GM23338 (cell line): ENCODE data around the gene CACUL1. TPM values are rescaled to one million over a fixed set of nuclear protein-coding genes. Genes with fewer than 3 reads are reported as not detected.

Source experiments
- ATAC-seq: fragments of 200-7000 bp; cut with Tn5 transposase; 3 replicates; pipeline ENCODE4 v1.9.1; 2020
- DNase-seq: peaks from one replicate; pipeline ENCODE4 v3.0.0-alpha.2; 2015; ENCODE audit warnings: low spot score
- H2AFZ ChIP-seq: fragments of 200-600 bp; sonication (generic); 2 replicates; pipeline ENCODE4 v1.8.0; 2016; ENCODE audit warnings: antibody characterized with exemption, mild to moderate bottlenecking, moderate library complexity
- H3F3A ChIP-seq: fragments of 200-600 bp; sonication (generic); replicated peaks from 2 replicates; pipeline ENCODE4 v1.8.0; 2017; ENCODE audit warnings: antibody characterized with exemption, mixed run types, low read depth
- H3K27ac ChIP-seq: fragments of 200-600 bp; sonication (generic); 2 replicates; pipeline ENCODE4 v1.6.1; 2016; ENCODE audit warnings: low read depth
- H3K27me3 ChIP-seq: fragments of 200-600 bp; sonication (generic); 2 replicates; pipeline ENCODE4 v1.8.0; 2016; ENCODE audit warnings: mild to moderate bottlenecking, mixed run types, moderate library complexity; ENCODE audit not compliant: insufficient read depth
- H3K36me3 ChIP-seq: fragments of 200-600 bp; sonication (generic); 2 replicates; pipeline ENCODE4 v1.8.0; 2016; ENCODE audit warnings: mild to moderate bottlenecking; ENCODE audit not compliant: insufficient read depth
- H3K4me1 ChIP-seq: fragments of 200-600 bp; sonication (generic); 2 replicates; pipeline ENCODE4 v1.8.0; 2016; ENCODE audit warnings: mild to moderate bottlenecking, moderate library complexity; ENCODE audit not compliant: insufficient read depth
- H3K4me2 ChIP-seq: fragments of 200-600 bp; sonication (generic); 2 replicates; pipeline ENCODE4 v1.7.1; 2017; ENCODE audit warnings: mixed run types
- H3K4me3 ChIP-seq: fragments of 200-600 bp; sonication (generic); 2 replicates; pipeline ENCODE4 v1.6.1; 2016; ENCODE audit warnings: mixed run types
- H3K79me2 ChIP-seq: fragments of 200-600 bp; sonication (generic); replicated peaks from 2 replicates; pipeline ENCODE4 v1.8.0; 2017; ENCODE audit warnings: mild to moderate bottlenecking; ENCODE audit not compliant: insufficient read depth
- H3K9me2 ChIP-seq: fragments of 200-600 bp; sonication (generic); 2 replicates; pipeline ENCODE4 v1.8.0; 2017; ENCODE audit not compliant: insufficient read depth
- H4K20me1 ChIP-seq: fragments of 200-600 bp; sonication (generic); replicated peaks from 2 replicates; pipeline ENCODE4 v1.8.0; 2017; ENCODE audit warnings: mild to moderate bottlenecking; ENCODE audit not compliant: insufficient read depth
- H3K27ac Mint-ChIP-seq: 2 replicates; pipeline ENCODE4 v1.8.0; 2020; ENCODE audit warnings: inconsistent platforms, mild to moderate bottlenecking, moderate library complexity, mixed read lengths
- H3K27me3 Mint-ChIP-seq: 3 replicates; pipeline ENCODE4 v1.8.0; 2022; ENCODE audit warnings: low read depth, mild to moderate bottlenecking, moderate library complexity, mixed read lengths, inconsistent platforms; ENCODE audit not compliant: insufficient read depth, poor library complexity
- H3K36me3 Mint-ChIP-seq: 3 replicates; pipeline ENCODE4 v1.8.0; 2021; ENCODE audit warnings: low read depth, mild to moderate bottlenecking, inconsistent platforms, moderate library complexity, mixed read lengths
- H3K4me1 Mint-ChIP-seq: 3 replicates; pipeline ENCODE4 v1.8.0; 2020; ENCODE audit warnings: mild to moderate bottlenecking, inconsistent platforms, mixed read lengths
- H3K4me3 Mint-ChIP-seq: 3 replicates; pipeline ENCODE4 v1.8.0; 2021; ENCODE audit warnings: moderate library complexity, mild to moderate bottlenecking, inconsistent platforms, mixed read lengths
- H3K9me3 Mint-ChIP-seq: 3 replicates; pipeline ENCODE4 v1.8.0; 2020; ENCODE audit warnings: moderate library complexity, mild to moderate bottlenecking, inconsistent platforms, mixed read lengths
- EZH2 ChIP-seq: fragments of 200-600 bp; sonication (generic); IDR thresholded peaks from one replicate; pipeline ENCODE4 v1.8.0; 2017; ENCODE audit warnings: antibody characterized with exemption, mild to moderate bottlenecking, low read depth; ENCODE audit not compliant: unreplicated experiment
- EZH2phosphoT487 ChIP-seq: fragments of 200-600 bp; sonication (generic); IDR thresholded peaks from one replicate; pipeline ENCODE4 v1.8.1; 2018; ENCODE audit warnings: antibody characterized with exemption; ENCODE audit not compliant: unreplicated experiment
- JUNB ChIP-seq: IDR thresholded peaks from one replicate; pipeline ENCODE4 v1.6.1; 2016; ENCODE audit warnings: antibody characterized with exemption; ENCODE audit not compliant: unreplicated experiment
- NANOG ChIP-seq: IDR thresholded peaks from 2 replicates; pipeline ENCODE4 v1.6.1; 2016; ENCODE audit warnings: antibody characterized with exemption, borderline replicate concordance
- POLR2AphosphoS5 ChIP-seq: IDR thresholded peaks from 2 replicates; pipeline ENCODE4 v1.6.1; 2016; ENCODE audit warnings: antibody characterized with exemption, low read depth
- ZNF114 ChIP-seq: fragments of 250-450 bp; sonication (Bioruptor Pico); IDR thresholded peaks from 2 replicates; pipeline ENCODE4 v1.5.0; 2020; ENCODE audit warnings: mild to moderate bottlenecking, moderate library complexity
- ZNF331 ChIP-seq: fragments of 250-450 bp; sonication (Bioruptor Pico); IDR thresholded peaks from 2 replicates; pipeline ENCODE4 v1.5.0; 2020; ENCODE audit warnings: low read depth, mild to moderate bottlenecking, moderate library complexity
- polyA plus RNA-seq: library from polyadenylated mRNA; unstranded; fragments of >200 nt; fragmentation: Nextera tagmentation; extraction: Ambion mirVana; gene quantifications from 2 replicates; pipeline ENCODE4 v1.2.1, GENCODE V29; 2016
- total RNA-seq: library from RNA; depleted of rRNA; stranded (reverse); fragments of >200 nt; shearing (Covaris generic); gene quantifications from 2 replicates; pipeline ENCODE4 v1.2.3, GENCODE V29; 2014
- TF ChIP-seq, protein P1 (sequence below), 2 experiments: fragments of 200-600 bp in 1 of 2; sonication (generic) in 1 of 2; conservative IDR thresholded peaks; 2 replicates each; pipeline versions ENCODE4 v1.5.1 to v1.6.1; 2016 to 2017; ENCODE audit warnings: antibody characterized with exemption in 2 of 2, low read depth in 2 of 2, mild to moderate bottlenecking in 2 of 2, moderate library complexity in 1 of 2
- TF ChIP-seq, protein P2 (sequence below): fragments of 250-450 bp; sonication (Bioruptor Pico); IDR thresholded peaks from 2 replicates; pipeline ENCODE4 v1.5.0; 2020; ENCODE audit warnings: mild to moderate bottlenecking, moderate library complexity
- TF ChIP-seq, protein P3 (sequence below): IDR thresholded peaks from one replicate; pipeline ENCODE4 v1.6.1; 2018; ENCODE audit warnings: antibody characterized with exemption; ENCODE audit not compliant: unreplicated experiment

Gene CACUL1
- total and polyA plus RNA-seq, 2 experiments from 2014 or later: 46.4 to 59.4 TPM

DNA sequence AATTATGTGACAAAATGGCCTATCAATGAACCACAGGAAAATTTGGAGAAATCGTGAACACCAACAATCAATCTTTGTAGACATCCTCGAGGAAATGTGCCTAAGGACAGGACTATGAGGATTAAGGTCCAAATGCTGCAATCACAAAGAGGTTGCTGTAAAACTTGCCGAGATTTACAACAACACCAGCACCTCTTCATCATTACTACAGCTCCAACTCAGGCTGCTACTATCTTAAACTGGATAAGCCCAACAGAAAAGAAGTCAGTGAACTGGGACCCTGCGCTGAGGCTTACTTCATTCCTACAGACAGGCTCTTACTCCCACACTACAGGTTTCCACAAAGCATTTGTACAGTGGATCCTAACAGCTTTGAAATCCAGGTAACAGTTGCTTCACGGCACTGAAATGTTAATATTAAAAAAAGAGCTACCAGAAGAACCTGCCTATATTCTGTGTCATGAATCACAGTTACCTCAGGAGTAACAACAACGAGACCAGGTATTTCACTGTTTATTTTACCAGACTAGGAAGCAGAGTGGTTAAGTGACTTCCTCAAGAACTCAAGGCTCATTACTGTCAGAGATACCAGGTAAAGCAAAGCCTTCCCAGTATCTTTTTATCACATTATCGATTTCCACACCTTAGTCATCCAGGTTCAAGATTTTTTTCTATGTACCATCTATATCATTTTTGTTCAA, 23.9 kb downstream of the CACUL1 start:
- Histone ChIP-seq H3K4me3 (no peak overlapping the region), H3K27ac (no peak overlapping the region), H3K27me3 (no peaks in the 10 kb centered on the region), H4K20me1 (peaks cover 71% of the 10 kb centered on the region), H3F3A (no peaks in the 10 kb centered on the region), H3K9me2 (no peaks in the 10 kb centered on the region), H3K79me2 (peaks cover 98% of the 10 kb centered on the region), H3K4me2 (no peak overlapping the region), H2AFZ (no peak overlapping the region), H3K36me3 (no peaks in the 10 kb centered on the region), H3K4me1 (peaks cover 35% of the 10 kb centered on the region)
- DNase-seq (no peak), ATAC-seq (no peak)
- no peaks in the 10 kb centered on the region for H3K9me3 Mint-ChIP-seq
- TF ChIP-seq ZNF114 (CRISPR knock-in tag): no peak
- TF ChIP-seq ZNF331 (CRISPR knock-in tag): no peak
- TF ChIP-seq, protein P1, sequence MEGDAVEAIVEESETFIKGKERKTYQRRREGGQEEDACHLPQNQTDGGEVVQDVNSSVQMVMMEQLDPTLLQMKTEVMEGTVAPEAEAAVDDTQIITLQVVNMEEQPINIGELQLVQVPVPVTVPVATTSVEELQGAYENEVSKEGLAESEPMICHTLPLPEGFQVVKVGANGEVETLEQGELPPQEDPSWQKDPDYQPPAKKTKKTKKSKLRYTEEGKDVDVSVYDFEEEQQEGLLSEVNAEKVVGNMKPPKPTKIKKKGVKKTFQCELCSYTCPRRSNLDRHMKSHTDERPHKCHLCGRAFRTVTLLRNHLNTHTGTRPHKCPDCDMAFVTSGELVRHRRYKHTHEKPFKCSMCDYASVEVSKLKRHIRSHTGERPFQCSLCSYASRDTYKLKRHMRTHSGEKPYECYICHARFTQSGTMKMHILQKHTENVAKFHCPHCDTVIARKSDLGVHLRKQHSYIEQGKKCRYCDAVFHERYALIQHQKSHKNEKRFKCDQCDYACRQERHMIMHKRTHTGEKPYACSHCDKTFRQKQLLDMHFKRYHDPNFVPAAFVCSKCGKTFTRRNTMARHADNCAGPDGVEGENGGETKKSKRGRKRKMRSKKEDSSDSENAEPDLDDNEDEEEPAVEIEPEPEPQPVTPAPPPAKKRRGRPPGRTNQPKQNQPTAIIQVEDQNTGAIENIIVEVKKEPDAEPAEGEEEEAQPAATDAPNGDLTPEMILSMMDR (conservative IDR thresholded peaks at IDR 0.05; ENCODE audit: low read depth in 2 of 2): no peak
- TF ChIP-seq EZH2phosphoT487: no peak
- TF ChIP-seq, protein P2, sequence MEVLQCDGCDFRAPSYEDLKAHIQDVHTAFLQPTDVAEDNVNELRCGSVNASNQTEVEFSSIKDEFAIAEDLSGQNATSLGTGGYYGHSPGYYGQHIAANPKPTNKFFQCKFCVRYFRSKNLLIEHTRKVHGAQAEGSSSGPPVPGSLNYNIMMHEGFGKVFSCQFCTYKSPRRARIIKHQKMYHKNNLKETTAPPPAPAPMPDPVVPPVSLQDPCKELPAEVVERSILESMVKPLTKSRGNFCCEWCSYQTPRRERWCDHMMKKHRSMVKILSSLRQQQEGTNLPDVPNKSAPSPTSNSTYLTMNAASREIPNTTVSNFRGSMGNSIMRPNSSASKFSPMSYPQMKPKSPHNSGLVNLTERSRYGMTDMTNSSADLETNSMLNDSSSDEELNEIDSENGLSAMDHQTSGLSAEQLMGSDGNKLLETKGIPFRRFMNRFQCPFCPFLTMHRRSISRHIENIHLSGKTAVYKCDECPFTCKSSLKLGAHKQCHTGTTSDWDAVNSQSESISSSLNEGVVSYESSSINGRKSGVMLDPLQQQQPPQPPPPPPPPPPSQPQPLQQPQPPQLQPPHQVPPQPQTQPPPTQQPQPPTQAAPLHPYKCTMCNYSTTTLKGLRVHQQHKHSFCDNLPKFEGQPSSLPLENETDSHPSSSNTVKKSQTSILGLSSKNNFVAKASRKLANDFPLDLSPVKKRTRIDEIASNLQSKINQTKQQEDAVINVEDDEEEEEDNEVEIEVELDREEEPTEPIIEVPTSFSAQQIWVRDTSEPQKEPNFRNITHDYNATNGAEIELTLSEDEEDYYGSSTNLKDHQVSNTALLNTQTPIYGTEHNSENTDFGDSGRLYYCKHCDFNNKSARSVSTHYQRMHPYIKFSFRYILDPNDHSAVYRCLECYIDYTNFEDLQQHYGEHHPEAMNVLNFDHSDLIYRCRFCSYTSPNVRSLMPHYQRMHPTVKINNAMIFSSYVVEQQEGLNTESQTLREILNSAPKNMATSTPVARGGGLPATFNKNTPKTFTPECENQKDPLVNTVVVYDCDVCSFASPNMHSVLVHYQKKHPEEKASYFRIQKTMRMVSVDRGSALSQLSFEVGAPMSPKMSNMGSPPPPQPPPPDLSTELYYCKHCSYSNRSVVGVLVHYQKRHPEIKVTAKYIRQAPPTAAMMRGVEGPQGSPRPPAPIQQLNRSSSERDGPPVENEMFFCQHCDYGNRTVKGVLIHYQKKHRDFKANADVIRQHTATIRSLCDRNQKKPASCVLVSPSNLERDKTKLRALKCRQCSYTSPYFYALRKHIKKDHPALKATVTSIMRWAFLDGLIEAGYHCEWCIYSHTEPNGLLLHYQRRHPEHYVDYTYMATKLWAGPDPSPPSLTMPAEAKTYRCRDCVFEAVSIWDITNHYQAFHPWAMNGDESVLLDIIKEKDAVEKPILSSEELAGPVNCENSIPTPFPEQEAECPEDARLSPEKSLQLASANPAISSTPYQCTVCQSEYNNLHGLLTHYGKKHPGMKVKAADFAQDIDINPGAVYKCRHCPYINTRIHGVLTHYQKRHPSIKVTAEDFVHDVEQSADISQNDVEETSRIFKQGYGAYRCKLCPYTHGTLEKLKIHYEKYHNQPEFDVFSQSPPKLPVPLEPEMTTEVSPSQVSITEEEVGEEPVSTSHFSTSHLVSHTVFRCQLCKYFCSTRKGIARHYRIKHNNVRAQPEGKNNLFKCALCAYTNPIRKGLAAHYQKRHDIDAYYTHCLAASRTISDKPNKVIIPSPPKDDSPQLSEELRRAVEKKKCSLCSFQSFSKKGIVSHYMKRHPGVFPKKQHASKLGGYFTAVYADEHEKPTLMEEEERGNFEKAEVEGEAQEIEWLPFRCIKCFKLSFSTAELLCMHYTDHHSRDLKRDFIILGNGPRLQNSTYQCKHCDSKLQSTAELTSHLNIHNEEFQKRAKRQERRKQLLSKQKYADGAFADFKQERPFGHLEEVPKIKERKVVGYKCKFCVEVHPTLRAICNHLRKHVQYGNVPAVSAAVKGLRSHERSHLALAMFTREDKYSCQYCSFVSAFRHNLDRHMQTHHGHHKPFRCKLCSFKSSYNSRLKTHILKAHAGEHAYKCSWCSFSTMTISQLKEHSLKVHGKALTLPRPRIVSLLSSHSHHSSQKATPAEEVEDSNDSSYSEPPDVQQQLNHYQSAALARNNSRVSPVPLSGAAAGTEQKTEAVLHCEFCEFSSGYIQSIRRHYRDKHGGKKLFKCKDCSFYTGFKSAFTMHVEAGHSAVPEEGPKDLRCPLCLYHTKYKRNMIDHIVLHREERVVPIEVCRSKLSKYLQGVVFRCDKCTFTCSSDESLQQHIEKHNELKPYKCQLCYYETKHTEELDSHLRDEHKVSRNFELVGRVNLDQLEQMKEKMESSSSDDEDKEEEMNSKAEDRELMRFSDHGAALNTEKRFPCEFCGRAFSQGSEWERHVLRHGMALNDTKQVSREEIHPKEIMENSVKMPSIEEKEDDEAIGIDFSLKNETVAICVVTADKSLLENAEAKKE (CRISPR knock-in tag): no peak
- no peak for TF ChIP-seq JUNB
- TF ChIP-seq NANOG: no peak
- TF ChIP-seq POLR2AphosphoS5: no peak
- TF ChIP-seq, protein P3, sequence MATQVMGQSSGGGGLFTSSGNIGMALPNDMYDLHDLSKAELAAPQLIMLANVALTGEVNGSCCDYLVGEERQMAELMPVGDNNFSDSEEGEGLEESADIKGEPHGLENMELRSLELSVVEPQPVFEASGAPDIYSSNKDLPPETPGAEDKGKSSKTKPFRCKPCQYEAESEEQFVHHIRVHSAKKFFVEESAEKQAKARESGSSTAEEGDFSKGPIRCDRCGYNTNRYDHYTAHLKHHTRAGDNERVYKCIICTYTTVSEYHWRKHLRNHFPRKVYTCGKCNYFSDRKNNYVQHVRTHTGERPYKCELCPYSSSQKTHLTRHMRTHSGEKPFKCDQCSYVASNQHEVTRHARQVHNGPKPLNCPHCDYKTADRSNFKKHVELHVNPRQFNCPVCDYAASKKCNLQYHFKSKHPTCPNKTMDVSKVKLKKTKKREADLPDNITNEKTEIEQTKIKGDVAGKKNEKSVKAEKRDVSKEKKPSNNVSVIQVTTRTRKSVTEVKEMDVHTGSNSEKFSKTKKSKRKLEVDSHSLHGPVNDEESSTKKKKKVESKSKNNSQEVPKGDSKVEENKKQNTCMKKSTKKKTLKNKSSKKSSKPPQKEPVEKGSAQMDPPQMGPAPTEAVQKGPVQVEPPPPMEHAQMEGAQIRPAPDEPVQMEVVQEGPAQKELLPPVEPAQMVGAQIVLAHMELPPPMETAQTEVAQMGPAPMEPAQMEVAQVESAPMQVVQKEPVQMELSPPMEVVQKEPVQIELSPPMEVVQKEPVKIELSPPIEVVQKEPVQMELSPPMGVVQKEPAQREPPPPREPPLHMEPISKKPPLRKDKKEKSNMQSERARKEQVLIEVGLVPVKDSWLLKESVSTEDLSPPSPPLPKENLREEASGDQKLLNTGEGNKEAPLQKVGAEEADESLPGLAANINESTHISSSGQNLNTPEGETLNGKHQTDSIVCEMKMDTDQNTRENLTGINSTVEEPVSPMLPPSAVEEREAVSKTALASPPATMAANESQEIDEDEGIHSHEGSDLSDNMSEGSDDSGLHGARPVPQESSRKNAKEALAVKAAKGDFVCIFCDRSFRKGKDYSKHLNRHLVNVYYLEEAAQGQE: no peak
- no peak for TF ChIP-seq EZH2
- H3K4me1 Mint-ChIP-seq: peaks cover 45% of the 10 kb centered on the region
- H3K27ac Mint-ChIP-seq: peak overlapping the region; percentile 63
- peaks cover 3% of the 10 kb centered on the region; the same call in 1 of the 3 replicates for H3K36me3 Mint-ChIP-seq
- peaks cover 2% of the 10 kb centered on the region for H3K27me3 Mint-ChIP-seq
- H3K4me3 Mint-ChIP-seq: no peak overlapping the region
